GM18505 (cell line): ENCODE data around the gene KLC3.

ENCODE experiments used
- ATAC-seq: cut with Tn5 transposase; IDR thresholded peaks from one replicate; pipeline ENCODE4 v1.9.1; 2021; ENCODE audit not compliant: unreplicated experiment
- POLR2A ChIP-seq: IDR thresholded peaks from 4 replicates; pipeline ENCODE4 v1.6.1; 2011; ENCODE audit warnings: borderline replicate concordance; ENCODE audit not compliant: insufficient read depth, insufficient read length; ENCODE audit errors: extremely low read depth

The KLC3 gene

DNA sequence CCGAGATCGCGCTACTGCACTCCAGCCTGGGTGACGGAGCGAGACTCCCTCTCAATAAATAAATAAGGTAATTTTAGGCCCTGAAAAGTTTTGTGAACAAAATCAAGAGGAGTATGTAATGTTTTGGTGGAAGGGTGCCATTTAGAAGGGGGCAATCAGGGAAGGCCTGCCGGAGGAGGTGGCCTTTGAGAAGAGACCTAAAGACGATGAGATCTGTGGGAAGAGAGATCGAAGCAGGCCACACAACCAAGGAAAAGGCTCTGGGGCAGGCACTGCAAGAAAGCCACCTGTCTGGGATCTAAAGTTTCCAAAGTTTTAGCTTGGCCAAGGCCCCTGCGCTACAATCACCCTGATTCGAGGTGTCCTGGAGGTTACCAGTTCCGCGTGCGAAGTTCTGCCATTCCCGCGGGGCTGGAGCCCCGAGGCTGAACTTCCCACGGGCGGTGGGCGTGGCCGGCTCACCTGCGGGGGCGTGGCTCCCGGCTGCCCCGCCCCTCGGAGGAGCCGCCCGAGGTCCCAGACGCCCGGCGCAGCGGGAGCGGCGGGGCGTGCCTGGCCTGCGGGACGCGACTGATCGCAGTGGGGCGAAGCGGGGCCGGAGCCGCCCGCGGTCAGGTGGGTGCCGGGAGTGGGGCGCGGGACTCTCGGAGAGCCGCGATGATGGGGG, at the start of gene KLC3:
Gene KLC3 (plus strand): TSS at position 519 of the 667 bp plus-strand sequence. CDS start 4,792 bp downstream, outside the sequence.
- no peak for TF ChIP-seq POLR2A
- no peak for ATAC-seq

DNA sequence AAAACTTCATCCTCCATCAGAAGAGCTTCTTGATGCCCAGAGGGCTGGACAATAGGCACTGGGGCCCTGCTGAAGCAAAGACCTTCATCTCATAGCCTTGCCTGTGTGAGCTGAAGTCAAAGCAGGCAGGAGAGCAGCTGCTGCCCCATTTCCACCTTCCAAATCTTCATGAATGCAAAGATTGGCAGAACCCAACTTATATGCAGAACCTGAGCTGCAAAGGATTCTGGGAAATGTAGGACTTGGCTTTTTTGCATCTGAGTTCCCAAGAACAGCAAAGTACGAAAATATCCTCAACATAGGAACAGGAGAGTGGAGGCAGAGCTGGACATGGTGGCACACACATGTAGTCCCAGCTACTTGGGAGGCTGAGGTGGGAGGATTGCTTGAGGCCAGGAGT, 48.7 kb upstream of the KLC3 start:
- no peak for TF ChIP-seq POLR2A
- no peak for ATAC-seq

DNA sequence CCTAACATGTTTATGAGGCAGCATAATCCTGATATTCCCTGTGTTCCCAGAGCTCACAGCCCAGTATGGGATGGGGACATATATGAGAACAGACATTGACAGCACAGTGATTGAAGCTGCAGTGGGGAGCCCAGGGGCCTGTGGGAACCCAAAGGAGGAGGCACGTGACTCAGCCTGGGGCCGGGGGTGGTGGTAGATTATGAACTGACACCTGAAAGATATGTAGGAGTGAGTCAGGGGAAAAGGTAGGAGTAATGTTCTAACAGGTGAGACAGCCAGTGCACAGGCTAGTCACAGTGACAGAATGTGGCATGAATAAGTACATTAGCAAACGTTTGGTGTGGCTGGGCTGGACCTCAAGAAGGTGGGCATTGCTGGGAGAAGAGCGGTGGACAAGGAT, 46.9 kb upstream of the KLC3 start:
- no peak for ATAC-seq
- no peak for TF ChIP-seq POLR2A

DNA sequence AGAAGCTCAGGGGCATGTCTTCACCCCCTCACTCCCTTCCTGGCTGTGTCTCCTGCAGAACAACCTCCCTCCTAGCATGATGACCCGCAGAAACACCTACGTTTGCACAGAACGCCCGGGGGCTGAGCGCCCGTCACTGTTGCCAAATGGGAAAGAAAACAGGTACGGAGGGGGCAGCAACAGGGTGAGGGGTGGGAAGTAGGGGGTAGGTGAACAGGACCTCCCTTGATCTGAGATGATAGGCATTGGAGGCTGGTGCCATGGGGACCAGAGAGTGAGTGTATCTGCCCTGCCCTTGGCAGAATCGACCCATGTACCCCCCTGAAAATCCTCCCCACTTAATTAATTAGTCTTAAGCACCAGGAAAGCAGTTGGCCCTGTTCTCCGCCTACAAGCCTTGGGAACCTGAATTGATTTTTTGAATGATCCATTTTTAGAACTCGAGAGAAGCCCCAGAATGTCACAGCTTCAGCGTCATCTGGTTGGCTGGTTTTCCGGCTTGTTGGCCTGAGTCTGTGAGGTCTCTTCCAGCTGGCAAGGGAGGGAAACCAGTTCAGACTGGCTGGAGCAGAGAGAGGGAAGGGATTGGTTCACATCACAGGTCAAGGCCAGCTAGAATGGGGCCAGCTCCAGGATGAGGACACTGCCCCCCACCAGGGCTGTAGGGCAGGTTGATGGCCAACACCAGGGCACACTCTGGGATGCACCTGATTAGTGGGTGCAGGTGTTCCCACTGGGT, 46.1 kb upstream of the KLC3 start:
- no peak for ATAC-seq
- TF ChIP-seq POLR2A: no peak

DNA sequence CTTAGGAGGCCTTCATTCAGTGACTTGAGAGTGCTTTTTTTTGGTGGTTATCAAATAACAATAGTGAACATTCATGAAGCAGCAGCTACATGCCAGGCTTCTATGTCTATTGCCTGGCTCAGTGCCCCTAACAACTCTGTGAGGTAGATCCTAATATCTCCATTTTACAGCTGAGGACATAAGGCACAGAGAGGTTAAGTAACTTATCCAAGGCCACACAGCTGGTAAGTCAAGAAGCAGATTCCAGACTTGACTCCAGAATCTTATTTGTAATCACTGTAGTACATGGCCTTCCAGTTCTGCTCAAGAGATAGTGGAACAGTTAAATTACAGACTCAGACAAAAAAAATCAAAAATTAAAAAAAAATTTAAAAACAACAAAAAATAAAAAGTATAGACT, 44.7 kb upstream of the KLC3 start:
- no peak for TF ChIP-seq POLR2A
- ATAC-seq: no peak

DNA sequence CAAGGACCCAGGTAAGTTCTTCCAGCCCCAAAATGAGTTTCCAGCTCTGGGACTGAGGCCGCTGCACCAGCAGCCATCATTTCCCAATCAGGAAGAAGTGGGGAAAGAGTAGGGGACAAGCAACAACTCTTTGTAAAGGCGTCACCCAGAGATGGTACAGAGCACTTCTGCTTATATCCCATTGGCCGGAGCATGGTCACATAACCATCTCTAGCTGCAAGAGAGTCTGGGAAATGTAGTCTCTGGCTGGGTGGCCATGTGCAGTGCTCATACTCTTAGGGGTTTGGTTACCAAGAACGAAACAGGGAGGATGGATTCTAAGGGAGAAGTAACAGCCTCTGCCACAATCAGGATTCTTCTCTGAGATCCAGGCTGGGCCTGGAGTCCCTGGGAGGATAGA, 44.2 kb upstream of the KLC3 start:
- no peak for ATAC-seq
- no peak for TF ChIP-seq POLR2A

DNA sequence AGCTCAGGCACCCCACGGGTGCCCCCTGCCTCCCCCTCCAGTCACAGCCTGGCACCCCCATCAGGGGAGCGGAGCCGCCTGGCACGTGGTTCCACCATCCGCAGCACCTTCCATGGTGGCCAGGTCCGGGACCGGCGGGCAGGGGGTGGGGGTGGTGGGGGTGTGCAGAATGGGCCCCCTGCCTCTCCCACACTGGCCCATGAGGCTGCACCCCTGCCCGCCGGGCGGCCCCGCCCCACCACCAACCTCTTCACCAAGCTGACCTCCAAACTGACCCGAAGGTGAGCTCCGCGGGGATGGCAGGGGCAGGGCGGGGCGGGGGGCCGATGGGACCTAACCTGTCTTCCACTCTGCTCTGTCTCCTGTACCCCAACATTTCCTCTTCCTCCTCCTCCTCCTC, 42.9 kb upstream of the KLC3 start:
- TF ChIP-seq POLR2A: no peak

DNA sequence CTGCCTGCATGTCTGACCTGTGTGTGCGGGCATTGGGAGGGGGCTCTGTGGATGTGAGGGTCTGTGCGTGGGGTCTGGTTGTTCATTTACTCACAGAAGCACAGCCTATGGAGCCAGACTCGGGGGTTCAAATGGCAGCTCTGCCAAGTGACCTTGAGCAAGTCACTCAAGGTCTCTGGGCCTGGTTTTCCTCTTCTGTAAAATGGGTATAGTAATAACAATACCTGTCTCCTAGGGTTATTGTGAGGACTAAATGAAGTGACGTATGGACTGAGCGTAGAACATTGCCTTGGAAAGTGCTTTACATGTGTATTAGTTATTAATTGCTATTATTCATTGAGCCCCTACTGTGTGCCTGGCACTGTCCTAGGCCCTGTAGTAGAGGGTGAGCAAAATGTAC, 42.3 kb upstream of the KLC3 start:
- no peak for TF ChIP-seq POLR2A
- no peak for ATAC-seq

More for the DNA sequence above, 42.9 kb upstream of the KLC3 start:
- ATAC-seq: no peak

DNA sequence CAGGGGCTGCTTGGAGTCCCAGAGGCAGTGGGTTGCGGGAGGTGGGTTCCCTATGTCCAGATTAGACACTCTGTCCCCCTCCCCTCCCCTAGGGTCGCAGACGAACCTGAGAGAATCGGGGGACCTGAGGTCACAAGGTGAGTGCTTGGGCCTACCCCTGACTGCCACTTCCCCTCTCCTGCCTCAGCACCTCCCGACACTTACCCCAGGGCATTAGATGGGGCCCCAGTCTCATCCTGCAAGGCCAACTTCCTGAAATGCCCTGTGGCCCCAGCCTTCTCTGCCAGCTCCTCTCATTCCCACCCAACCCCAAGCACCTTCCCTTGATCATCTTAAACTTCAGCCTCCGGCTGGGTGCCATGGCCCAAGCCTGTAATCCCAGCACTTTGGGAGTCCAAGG, 40.8 kb upstream of the KLC3 start:
- ATAC-seq: no peak
- TF ChIP-seq POLR2A: no peak

DNA sequence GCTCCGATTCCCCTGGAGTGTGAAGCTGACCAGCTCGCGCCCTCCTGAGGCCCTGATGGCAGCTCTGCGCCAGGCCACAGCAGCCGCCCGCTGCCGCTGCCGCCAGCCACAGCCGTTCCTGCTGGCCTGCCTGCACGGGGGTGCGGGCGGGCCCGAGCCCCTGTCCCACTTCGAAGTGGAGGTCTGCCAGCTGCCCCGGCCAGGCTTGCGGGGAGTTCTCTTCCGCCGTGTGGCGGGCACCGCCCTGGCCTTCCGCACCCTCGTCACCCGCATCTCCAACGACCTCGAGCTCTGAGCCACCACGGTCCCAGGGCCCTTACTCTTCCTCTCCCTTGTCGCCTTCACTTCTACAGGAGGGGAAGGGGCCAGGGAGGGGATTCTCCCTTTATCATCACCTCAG, 38.1 kb upstream of the KLC3 start:
- ATAC-seq: no peak
- TF ChIP-seq POLR2A: no peak

DNA sequence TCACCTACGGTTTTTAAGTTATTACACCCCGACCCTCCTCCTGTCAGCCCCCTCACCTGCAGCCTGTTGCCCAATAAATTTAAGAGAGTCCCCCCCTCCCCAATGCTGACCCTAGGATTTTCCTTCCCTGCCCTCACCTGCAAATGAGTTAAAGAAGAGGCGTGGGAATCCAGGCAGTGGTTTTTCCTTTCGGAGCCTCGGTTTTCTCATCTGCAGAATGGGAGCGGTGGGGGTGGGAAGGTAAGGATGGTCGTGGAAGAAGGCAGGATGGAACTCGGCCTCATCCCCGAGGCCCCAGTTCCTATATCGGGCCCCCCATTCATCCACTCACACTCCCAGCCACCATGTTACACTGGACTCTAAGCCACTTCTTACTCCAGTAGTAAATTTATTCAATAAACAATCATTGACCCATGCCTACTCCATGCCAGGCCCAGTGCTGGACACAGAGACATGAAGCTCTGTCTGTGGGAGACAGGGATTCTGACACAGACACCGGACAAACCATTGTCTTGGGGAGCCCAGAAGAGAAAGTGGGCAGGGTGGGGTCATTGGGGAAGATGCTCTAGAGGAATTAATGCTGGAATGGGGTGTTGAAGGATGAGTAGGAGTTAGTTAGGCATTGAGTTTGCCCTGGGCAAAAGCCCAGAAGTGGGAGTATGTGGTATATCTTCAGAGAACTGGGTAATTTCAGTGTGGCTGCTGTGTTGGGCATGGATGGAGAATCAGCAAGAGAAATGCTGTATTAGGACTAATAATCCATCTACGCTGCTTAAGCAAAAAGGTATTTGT, 37.1 kb upstream of the KLC3 start:
- TF ChIP-seq POLR2A: no peak
- ATAC-seq: no peak

DNA sequence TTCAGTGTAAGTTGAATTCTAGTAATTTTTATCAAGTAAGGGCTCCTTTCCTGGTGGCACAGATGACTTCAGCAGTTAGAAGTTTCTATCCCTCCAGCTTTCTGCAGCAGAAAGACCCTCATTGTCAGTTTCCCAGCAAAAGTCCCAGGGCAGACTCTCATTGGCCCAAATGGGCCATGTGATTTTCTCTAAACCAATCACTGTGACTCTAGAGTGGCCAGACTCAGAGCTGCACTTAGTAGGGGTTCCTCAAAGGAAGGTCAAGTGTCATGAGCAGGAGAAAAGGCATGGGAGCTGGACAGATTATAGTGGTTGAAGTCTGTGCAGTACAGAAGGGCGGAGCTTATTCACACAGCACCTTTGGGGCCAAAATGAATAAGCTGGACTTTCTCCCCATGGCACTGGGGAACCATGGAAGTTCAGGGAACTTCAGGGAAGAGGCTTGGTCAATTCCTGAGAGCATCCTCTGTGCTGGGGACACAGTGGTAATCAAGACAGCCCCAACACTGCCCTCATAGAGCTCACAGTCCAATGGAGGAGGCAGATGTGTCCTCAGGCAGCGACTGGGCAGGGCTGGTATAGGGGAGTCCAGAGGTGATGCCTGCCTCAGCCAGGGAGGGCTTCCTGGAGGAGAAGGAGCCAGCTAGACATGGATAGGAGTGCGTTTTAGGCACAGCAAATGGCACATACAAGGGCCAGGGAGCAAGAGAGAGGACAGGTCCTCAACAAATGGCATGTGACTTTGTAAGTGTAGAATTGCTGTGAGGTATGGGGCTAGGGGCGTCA, 36.2 kb upstream of the KLC3 start:
- no peak for ATAC-seq
- no peak for TF ChIP-seq POLR2A

DNA sequence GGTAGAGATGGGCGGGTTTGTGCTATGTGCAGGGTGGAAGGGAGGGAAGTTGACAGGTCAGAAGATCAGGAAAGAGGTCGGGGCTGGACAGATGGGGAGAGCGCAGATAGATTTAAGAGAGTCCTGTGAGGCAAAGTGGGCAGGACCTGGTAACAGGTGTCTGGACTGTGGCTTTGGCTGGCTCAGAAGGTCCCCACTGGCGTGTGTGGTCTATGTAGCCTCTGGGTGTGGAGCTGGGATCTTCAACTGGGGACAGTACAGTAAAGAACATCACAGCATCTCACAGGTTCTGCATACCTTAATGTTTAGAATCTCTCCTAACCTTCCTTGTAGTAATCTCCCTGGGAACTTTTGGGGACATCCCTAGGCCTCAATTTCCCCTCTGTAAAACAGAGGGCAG, 35.5 kb upstream of the KLC3 start:
- ATAC-seq: no peak
- no peak for TF ChIP-seq POLR2A
